Activated T-helper 1 cell treated with Interleukin-2 at 50 U/mL for 16 hours (primary cell): Measurements from ENCODE around the gene CACUL1.

ENCODE experiments used
- DNase-seq: peaks from one replicate; pipeline ENCODE4 v3.0.0-alpha.2; 2020; ENCODE audit warnings: low read depth

Gene CACUL1

DNA sequence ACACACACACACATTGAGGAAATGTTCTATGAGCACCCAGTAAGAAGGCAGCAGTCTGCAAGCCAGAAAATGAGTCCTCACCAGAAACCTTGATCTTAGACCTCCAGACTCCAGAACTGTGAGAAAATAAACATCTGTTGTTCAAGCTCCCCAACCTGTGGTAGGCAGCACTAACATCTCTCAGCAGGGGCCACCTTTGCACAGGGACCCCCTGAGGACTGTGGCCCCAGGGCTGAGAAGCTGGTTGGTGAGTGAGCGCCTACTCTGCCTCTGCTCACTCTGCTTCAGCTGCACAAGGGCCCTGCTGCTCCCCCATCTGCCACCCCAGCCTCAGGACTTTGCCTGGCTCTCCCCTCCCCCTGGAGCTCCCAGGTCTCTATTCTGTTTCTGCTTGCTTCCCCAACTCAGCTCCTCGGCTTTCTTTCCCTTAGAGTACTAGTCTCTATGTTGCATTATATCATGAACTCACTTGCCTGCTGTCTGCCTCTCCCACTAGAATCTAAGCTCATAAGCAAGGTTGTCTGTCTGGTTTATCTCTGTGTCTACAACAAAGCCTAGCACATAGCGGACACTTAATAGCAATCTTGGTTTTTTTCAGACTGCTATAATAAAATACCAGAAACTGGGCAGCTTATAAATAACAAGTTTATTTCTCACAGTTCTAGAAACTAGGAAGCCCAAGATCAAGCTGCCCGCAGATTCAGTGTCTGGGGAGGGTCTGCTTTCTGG is 118.9 kb downstream of the CACUL1 start:
- no peak for DNase-seq

- no peak for DNase-seq
Measured at GRCh38 chr10:118633786-118634185, 121.0 kb downstream of the CACUL1 start.

- no peak for DNase-seq
Measured at GRCh38 chr10:118629211-118629610, 125.6 kb downstream of the CACUL1 start.

DNA sequence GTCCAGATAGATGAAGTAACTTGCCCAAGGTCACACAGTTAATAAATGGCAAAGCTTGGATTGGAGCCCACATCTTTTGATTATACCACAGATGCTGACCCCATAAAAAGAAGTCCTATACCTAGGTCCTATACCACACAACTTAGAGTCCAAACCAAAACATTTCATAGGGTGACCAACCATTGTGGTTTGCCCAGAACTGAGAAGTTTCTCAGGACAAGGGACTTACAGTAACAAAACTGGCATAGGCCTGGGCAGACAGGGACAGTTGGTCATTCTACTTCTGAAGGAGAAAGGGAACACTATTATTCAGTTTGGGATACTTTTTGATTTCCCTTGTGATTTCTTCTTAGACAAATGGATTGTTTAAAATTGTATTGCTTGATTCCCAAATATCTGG is 126.4 kb downstream of the CACUL1 start:
- no peak for DNase-seq

GRCh38 chr10:118626953-118627352 is 127.8 kb downstream of the CACUL1 start:
- DNase-seq = no peak
